GM18526 (cell line): ENCODE measurements around the gene RTN4R.

Source experiments
- POLR2A ChIP-seq: IDR thresholded peaks from 3 replicates; pipeline ENCODE4 v1.6.1; 2011; ENCODE audit not compliant: insufficient read length; ENCODE audit errors: extremely low read depth

The RTN4R gene

GRCh38 chr22:20216863-20217499 is 51.1 kb downstream of the RTN4R start:
- no peak for TF ChIP-seq POLR2A

- no peak for TF ChIP-seq POLR2A
These were observed 52.4 kb downstream of the RTN4R start for GRCh38 chr22:20215742-20216141.

- TF ChIP-seq POLR2A: no peak
These were observed 53.3 kb downstream of the RTN4R start for GRCh38 chr22:20214853-20215252.

GRCh38 chr22:20213833-20214708 is 54.0 kb downstream of the RTN4R start:
- TF ChIP-seq POLR2A: no peak

- TF ChIP-seq POLR2A: no peak
These were observed 55.1 kb downstream of the RTN4R start for GRCh38 chr22:20212754-20213699.

GRCh38 chr22:20211997-20212753 is 55.9 kb downstream of the RTN4R start:
- TF ChIP-seq POLR2A: no peak

GRCh38 chr22:20211409-20211996 is 56.6 kb downstream of the RTN4R start:
- no peak for TF ChIP-seq POLR2A

GRCh38 chr22:20210473-20211059 is 57.6 kb downstream of the RTN4R start:
- TF ChIP-seq POLR2A: no peak

- TF ChIP-seq POLR2A: no peak
These were observed 58.3 kb downstream of the RTN4R start for GRCh38 chr22:20209761-20210250.

GRCh38 chr22:20208713-20209310 is 59.3 kb downstream of the RTN4R start:
- no peak for TF ChIP-seq POLR2A

- TF ChIP-seq POLR2A: no peak
These were observed 60.7 kb downstream of the RTN4R start for GRCh38 chr22:20207277-20208025.

GRCh38 chr22:20206709-20207215 is 61.4 kb downstream of the RTN4R start:
- no peak for TF ChIP-seq POLR2A

- TF ChIP-seq POLR2A: no peak
These were observed 62.0 kb downstream of the RTN4R start for GRCh38 chr22:20205964-20206708.
